Cardiac fibroblast (primary cell): ENCODE measurements around the gene PTPRN2.

Experiments
- DNase-seq, 2 donors: peaks; one replicate each; pipeline versions ENCODE4 v3.0.0 to v3.0.0-alpha.2; 2010; ENCODE audit warnings: low read depth in 2 of 2
- H3K4me3 ChIP-seq, 2 donors: replicated peaks in 1 of 2; 1 replicate in 1 of 2; 2 replicates in 1 of 2; pipeline ENCODE4 v1.5.1; 2011; ENCODE audit warnings: low read depth in 2 of 2, low read length in 2 of 2, mild to moderate bottlenecking in 2 of 2, moderate library complexity in 1 of 2
- TF ChIP-seq, protein P1 (sequence below): IDR thresholded peaks from one replicate; pipeline ENCODE4 v1.5.1; 2011; ENCODE audit warnings: low read depth, mild to moderate bottlenecking, low read length, inconsistent platforms

PTPRN2 gene

GRCh38 chr7:158364451-158364850 is 223.2 kb downstream of the PTPRN2 start:
- H3K4me3 ChIP-seq = no peak overlapping the region
- DNase-seq = no peak
- TF ChIP-seq, protein P1, sequence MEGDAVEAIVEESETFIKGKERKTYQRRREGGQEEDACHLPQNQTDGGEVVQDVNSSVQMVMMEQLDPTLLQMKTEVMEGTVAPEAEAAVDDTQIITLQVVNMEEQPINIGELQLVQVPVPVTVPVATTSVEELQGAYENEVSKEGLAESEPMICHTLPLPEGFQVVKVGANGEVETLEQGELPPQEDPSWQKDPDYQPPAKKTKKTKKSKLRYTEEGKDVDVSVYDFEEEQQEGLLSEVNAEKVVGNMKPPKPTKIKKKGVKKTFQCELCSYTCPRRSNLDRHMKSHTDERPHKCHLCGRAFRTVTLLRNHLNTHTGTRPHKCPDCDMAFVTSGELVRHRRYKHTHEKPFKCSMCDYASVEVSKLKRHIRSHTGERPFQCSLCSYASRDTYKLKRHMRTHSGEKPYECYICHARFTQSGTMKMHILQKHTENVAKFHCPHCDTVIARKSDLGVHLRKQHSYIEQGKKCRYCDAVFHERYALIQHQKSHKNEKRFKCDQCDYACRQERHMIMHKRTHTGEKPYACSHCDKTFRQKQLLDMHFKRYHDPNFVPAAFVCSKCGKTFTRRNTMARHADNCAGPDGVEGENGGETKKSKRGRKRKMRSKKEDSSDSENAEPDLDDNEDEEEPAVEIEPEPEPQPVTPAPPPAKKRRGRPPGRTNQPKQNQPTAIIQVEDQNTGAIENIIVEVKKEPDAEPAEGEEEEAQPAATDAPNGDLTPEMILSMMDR = no peak

GRCh38 chr7:158362912-158363905 is 224.4 kb downstream of the PTPRN2 start:
- TF ChIP-seq, protein P1 = no peak
- no peak for DNase-seq
- no peak overlapping the region for H3K4me3 ChIP-seq

DNA sequence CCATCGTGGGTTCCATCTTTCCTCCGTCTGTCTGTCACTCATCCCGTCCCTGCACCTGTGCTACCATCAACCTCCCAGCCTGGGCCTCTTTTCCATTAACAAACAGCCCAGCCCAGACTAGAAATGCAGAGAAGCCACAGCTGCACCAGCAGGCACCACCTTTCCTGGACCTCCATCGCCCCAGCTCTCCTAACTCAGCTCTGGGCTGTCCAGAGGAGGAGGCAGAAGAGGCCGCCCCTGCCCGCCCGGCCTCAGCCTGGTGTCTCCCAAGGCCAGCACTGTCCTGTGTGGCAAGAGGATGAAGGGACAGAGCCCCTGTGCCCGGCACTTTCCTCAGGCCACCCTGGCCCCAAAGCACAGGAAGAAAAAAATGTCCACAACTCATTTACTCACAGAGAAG is 225.6 kb downstream of the PTPRN2 start:
- TF ChIP-seq, protein P1 = no peak
- DNase-seq = no peak
- H3K4me3 ChIP-seq = no peak overlapping the region

DNA sequence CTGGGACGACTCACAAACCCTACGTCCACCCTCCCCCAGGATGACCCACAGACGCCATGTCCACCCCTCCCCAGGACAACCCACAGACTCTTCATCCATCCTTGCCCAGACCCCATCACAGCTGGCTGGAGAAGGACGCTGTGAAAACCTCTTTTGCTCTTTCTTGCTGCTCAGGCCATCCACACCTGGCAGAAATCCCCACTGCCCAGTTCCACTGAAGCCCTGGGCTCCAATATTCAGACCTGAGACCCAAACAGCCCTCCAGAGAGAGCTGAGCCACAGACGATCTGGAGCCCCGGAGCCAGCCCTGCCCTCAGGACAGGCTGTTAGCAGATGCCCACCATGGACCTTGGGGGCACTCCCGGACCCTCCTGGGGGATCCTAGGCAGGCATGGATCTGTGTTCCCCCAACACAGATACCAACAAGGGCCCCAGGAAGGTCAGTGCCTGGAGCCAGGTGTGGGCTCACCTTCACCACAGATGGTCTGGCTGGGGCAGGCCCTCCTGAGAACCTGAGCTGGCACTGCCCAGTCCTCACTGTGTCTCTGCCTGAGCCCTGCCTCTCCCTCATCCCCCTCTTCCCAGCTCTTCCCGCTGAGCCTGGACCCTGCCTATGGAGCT is 226.2 kb downstream of the PTPRN2 start:
- H3K4me3 ChIP-seq = no peak overlapping the region
- TF ChIP-seq, protein P1 = no peak

GRCh38 chr7:158358926-158359645 is 228.5 kb downstream of the PTPRN2 start:
- TF ChIP-seq, protein P1 = no peak
- H3K4me3 ChIP-seq = no peak overlapping the region
- DNase-seq = no peak

More for the DNA sequence above, 226.2 kb downstream of the PTPRN2 start:
- no peak for DNase-seq

GRCh38 chr7:158357898-158358821 is 229.5 kb downstream of the PTPRN2 start:
- no peak overlapping the region for H3K4me3 ChIP-seq
- DNase-seq = no peak
- TF ChIP-seq, protein P1 = no peak
